Heart right ventricle (tissue), 16 donors: Measurements from ENCODE around the gene HACD1. TPM values are rescaled to one million over a fixed set of nuclear protein-coding genes. Genes with fewer than 3 reads are reported as not detected.

Experiments used
- ATAC-seq, 8 donors: fragments of 200-7000 bp; cut with Tn5 transposase; one replicate each; pipeline ENCODE4 v1.9.1; 2020; ENCODE audit warnings: mild to moderate bottlenecking in 8 of 8, moderate library complexity in 8 of 8, moderate number of reproducible peaks in 1 of 8
- DNase-seq, 2 donors: peaks; one replicate each; pipeline ENCODE4 v3.0.0-alpha.2; 2020
- H3K27ac ChIP-seq, 10 donors: fragments of 200-600 bp; sonication (generic) in 2 of 10; one replicate each; pipeline versions ENCODE4 v1.5.0 to v1.8.0; 2020 to 2022; ENCODE audit warnings: mild to moderate bottlenecking in 3 of 10
- H3K27me3 ChIP-seq, 7 donors: fragments of 200-600 bp; one replicate each; pipeline ENCODE4 v1.8.0; 2021 to 2022; ENCODE audit warnings: mild to moderate bottlenecking in 2 of 7
- H3K36me3 ChIP-seq, 9 donors: fragments of 200-600 bp; sonication (generic) in 1 of 9; one replicate each; pipeline versions ENCODE4 v1.5.0 to v1.8.0; 2020 to 2022; ENCODE audit warnings: mild to moderate bottlenecking in 2 of 9
- H3K4me1 ChIP-seq, 9 donors: fragments of 200-600 bp; sonication (generic) in 1 of 9; one replicate each; pipeline versions ENCODE4 v1.5.0 to v1.8.0; 2020 to 2022; ENCODE audit warnings: mild to moderate bottlenecking in 4 of 9
- H3K4me3 ChIP-seq, 10 donors: fragments of 200-600 bp; sonication (generic) in 2 of 10; one replicate each; pipeline versions ENCODE4 v1.5.0 to v1.8.0; 2020 to 2022; ENCODE audit warnings: mild to moderate bottlenecking in 7 of 10, moderate library complexity in 2 of 10
- H3K9me3 ChIP-seq, 11 donors: fragments of 200-600 bp in 10 of 11; sonication (generic) in 2 of 11; one replicate each; pipeline versions ENCODE4 v1.5.0 to v1.8.0; 2013 to 2022; ENCODE audit warnings: mild to moderate bottlenecking in 2 of 11, control low read depth in 1 of 11, moderate library complexity in 1 of 11
- WGBS, 2 donors: extraction: QIAGEN DNeasy Blood & Tissue Kit; methylation state at CpG; one replicate each; pipeline ENCODE4 v1.1.7; 2013; ENCODE audit warnings: inconsistent platforms in 1 of 2; 5-methylcytosine and 5-hydroxymethylcytosine counted together
- intact Hi-C, 10 donors: fragments of 100-400 bp; cut with DNase I; formaldehyde crosslinking; loops; one replicate each; pipeline versions ENCODE4 v1.11.1 to v1.14.2; 2022
- polyA plus RNA-seq, 2 donors: library from polyadenylated mRNA; stranded (reverse); fragments of 200-250 nt; gene quantifications; one replicate each; pipeline ENCODE4 v1.2.3, GENCODE V29; 2013
- total RNA-seq, 10 donors: library from RNA; stranded (reverse); fragmentation: NEBNext Ultra II Directional in 3 of 10; extraction: Animal tissue kit (Norgen Biotek cat#: 25700) in 3 of 10; gene quantifications; one replicate each; pipeline versions ENCODE4 v1.2.1 to v1.2.4, GENCODE V29; 2021 to 2023
- TF ChIP-seq, protein P1 (sequence below), 9 donors: fragments of 200-600 bp; sonication (generic) in 2 of 9; IDR thresholded peaks; one replicate each; pipeline versions ENCODE4 v1.5.0 to v1.8.0; 2021 to 2022; ENCODE audit warnings: antibody characterized with exemption in 9 of 9, mild to moderate bottlenecking in 5 of 9, moderate library complexity in 1 of 9
- donor health status: Arrhythmogenic right ventricular cardiomyopathy.
- donor health status: ischemic (EF 13 %, LVEDD 7.1; RV severe dilation, severe dysfunction).
- donor health status: healthy with polysubstance abuse.
- donor health status: DM: no; HTN: yes; CAD: no.
- donor health status: DM: no; HTN: no; CAD: no.
- donor health status: ischemic (EF 25% LVEDD 6.9; RV normal size, moderate dysfunction).
- donor health status: ischemic (EF 25% LVEDD 5.7; RV mildly dilated, moderate dysfunction).
- donor health status: healthy.
- donor health status: DM: yes; HTN: yes; CAD: no.
- donor health status: Ischemic cardiomyopathy.
- donor health status: ischemic (EF 35%, LVEDD 5.7; RV mildly dilated, moderate dysfunction).
- donor health status: nonischemic (EF 11% LVEDD 7.7; RV severe dilation, severe dysfunction).
- donor health status: DM: yes; HTN: yes; CAD: no.
- donor health status: PGD.
- donor health status: ischemic (EF 29% LVEDD 5.4; RV normal size, mild dysfunction).
- donor health status: nonischemic (EF 23%, LVEDD 6.1; RV moderate dilation, normal function).

The HACD1 gene
- total and polyA plus RNA-seq, 12 donors: 109 to 242 (median 170) TPM

- ATAC-seq (peak; percentile 91 to 97 (median 95)), DNase-seq (peak; percentile 92 to 94)
- TF ChIP-seq, protein P1, sequence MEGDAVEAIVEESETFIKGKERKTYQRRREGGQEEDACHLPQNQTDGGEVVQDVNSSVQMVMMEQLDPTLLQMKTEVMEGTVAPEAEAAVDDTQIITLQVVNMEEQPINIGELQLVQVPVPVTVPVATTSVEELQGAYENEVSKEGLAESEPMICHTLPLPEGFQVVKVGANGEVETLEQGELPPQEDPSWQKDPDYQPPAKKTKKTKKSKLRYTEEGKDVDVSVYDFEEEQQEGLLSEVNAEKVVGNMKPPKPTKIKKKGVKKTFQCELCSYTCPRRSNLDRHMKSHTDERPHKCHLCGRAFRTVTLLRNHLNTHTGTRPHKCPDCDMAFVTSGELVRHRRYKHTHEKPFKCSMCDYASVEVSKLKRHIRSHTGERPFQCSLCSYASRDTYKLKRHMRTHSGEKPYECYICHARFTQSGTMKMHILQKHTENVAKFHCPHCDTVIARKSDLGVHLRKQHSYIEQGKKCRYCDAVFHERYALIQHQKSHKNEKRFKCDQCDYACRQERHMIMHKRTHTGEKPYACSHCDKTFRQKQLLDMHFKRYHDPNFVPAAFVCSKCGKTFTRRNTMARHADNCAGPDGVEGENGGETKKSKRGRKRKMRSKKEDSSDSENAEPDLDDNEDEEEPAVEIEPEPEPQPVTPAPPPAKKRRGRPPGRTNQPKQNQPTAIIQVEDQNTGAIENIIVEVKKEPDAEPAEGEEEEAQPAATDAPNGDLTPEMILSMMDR (IDR thresholded peaks at IDR 0.05): no peak
- intact Hi-C loops: loop anchor here in 1 of 10 donors (2.0 kb wide), 1 partner anchor 21 kb away; no protein-coding TSS in a partner anchor
- WGBS, 2 donors: 0 to 1% methylated on average over 37 of the region's 37 CpGs
- peak within 1 kb of the TSS; percentile 90 to 100 (median 96) for H3K27ac ChIP-seq
- no peaks in the 10 kb centered on the region for H3K36me3 ChIP-seq
- peak within 1 kb of the TSS; percentile 47 to 97 (median 80) for H3K4me3 ChIP-seq
- peaks cover 5 to 57% (median 47%) of the 10 kb centered on the region in 9 donors for H3K4me1 ChIP-seq
- no peaks in the 10 kb centered on the region for H3K27me3 ChIP-seq
- peaks cover 0 to 11% (median 6%) of the 10 kb centered on the region in 11 donors for H3K9me3 ChIP-seq
Observed at GRCh38 chr10:17643755-17644484, 26.7 kb upstream of the HACD1 start, which contains the start of gene STAM. TSS of gene STAM (plus strand) at chr10:17644151. CDS start at chr10:17644340, 189 bp downstream.

- peak overlapping the region; percentile 47 to 97 (median 80) for H3K4me3 ChIP-seq
- H3K36me3 ChIP-seq: no peaks in the 10 kb centered on the region
- WGBS, 2 donors: 0 to 1% methylated on average over 13 of the region's 13 CpGs
- peak overlapping the region; percentile 90 to 100 (median 96) for H3K27ac ChIP-seq
- intact Hi-C loops: no loop called here
- ATAC-seq (peak; percentile 68 to 90 (median 84)), DNase-seq (peak; percentile 58 to 81)
- no peaks in the 10 kb centered on the region for H3K27me3 ChIP-seq
- TF ChIP-seq, protein P1 (IDR thresholded peaks at IDR 0.05): no peak
- H3K9me3 ChIP-seq: peaks cover 0 to 11% (median 6%) of the 10 kb centered on the region in 11 donors
- H3K4me1 ChIP-seq: peaks cover 5 to 52% (median 47%) of the 10 kb centered on the region in 9 donors
Observed at GRCh38 chr10:17643339-17643754, 26.2 kb upstream of the HACD1 start.

- intact Hi-C loops: no loop called here
- H3K4me3 ChIP-seq: no peak overlapping the region
- DNase-seq: no peak
- ATAC-seq: no peak
- no peaks in the 10 kb centered on the region for H3K36me3 ChIP-seq
- H3K27me3 ChIP-seq: no peaks in the 10 kb centered on the region
- WGBS, 2 donors: 97 to 98% methylated on average over 4 of the region's 4 CpGs
- H3K9me3 ChIP-seq: peaks cover 0 to 11% (median 6%) of the 10 kb centered on the region in 11 donors
- no peak overlapping the region for H3K27ac ChIP-seq
- TF ChIP-seq, protein P1 (IDR thresholded peaks at IDR 0.05): no peak
- H3K4me1 ChIP-seq: peaks cover 2 to 22% (median 19%) of the 10 kb centered on the region in 9 donors
Observed at GRCh38 chr10:17640331-17640816, 23.2 kb upstream of the HACD1 start.

- DNase-seq (no peak), ATAC-seq (no peak)
- H3K36me3 ChIP-seq: no peaks in the 10 kb centered on the region
- H3K27me3 ChIP-seq: no peaks in the 10 kb centered on the region
- H3K27ac ChIP-seq: no peak overlapping the region
- H3K4me1 ChIP-seq: peaks cover 0 to 8% (median 5%) of the 10 kb centered on the region in 9 donors
- intact Hi-C loops: no loop called here
- peaks cover 0 to 11% (median 6%) of the 10 kb centered on the region in 11 donors for H3K9me3 ChIP-seq
- no peak overlapping the region for H3K4me3 ChIP-seq
- TF ChIP-seq, protein P1 (IDR thresholded peaks at IDR 0.05): no peak
- WGBS, 2 donors: 97 to 100% methylated on average over 5 of the region's 5 CpGs
Observed at GRCh38 chr10:17637869-17638268, 20.7 kb upstream of the HACD1 start.
